ENCODE measurements around the gene SOCS1.
"Not testable (repeated sequence)": the region's sequence is repeated elsewhere in the genome, so short reads cannot be mapped to it uniquely, and the experiment has no call there.

SOCS1 gene, protein sequence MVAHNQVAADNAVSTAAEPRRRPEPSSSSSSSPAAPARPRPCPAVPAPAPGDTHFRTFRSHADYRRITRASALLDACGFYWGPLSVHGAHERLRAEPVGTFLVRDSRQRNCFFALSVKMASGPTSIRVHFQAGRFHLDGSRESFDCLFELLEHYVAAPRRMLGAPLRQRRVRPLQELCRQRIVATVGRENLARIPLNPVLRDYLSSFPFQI

DNA sequence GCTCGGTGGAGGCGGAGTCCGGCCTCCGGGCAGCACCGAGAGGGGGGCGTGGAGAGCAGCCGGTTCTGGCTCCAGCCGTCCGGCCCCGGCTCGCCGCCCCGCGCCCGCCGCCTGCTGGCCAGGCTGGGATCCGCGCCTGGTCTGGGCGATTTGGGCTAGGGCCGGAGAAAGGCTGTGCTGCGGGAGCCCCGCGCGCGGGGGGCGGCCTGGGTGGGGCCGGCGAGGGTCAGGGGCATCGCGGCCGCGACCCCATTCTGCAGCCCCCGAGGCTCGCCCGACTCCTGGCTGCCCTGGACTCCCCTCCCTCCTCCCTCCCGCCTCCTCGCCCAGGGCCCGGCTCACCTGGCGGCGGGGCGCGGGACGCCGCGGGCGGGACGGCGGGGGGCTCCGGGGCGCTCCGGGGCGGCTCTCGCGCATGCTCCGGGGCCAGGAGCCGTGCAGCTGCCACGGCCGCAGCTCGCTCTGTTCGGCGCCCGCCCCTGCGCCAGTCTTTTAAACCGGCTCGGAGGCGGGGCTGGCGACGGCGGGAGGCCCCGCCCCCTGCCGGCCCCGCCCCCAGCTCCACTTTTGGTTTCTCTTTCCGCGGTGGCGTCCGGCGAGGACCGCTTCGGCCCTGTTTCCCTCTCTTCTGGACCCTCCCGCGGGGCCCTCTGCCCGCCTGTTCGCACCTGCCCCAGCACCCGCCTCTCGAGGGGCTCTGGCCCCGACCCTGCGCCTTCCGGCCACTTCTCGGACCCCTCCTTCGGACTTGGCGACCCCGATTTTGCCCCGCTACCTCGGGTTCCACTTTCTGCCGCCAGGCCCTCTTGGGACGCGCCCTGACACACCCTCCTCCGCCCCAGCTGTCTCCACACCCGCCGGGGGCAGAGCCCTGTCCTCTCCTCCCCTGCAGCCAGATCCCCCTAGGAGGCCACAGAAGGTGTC lies at the start of gene SOCS1:
Gene SOCS1 (minus strand): TSS at position 468 of the 924 bp plus-strand sequence. CDS start 726 bp downstream, outside the sequence.
- DNase-seq (ENCODE audit: low read depth in 1 of 2, low spot score in 1 of 2): peak; percentile 86 to 91

DNA sequence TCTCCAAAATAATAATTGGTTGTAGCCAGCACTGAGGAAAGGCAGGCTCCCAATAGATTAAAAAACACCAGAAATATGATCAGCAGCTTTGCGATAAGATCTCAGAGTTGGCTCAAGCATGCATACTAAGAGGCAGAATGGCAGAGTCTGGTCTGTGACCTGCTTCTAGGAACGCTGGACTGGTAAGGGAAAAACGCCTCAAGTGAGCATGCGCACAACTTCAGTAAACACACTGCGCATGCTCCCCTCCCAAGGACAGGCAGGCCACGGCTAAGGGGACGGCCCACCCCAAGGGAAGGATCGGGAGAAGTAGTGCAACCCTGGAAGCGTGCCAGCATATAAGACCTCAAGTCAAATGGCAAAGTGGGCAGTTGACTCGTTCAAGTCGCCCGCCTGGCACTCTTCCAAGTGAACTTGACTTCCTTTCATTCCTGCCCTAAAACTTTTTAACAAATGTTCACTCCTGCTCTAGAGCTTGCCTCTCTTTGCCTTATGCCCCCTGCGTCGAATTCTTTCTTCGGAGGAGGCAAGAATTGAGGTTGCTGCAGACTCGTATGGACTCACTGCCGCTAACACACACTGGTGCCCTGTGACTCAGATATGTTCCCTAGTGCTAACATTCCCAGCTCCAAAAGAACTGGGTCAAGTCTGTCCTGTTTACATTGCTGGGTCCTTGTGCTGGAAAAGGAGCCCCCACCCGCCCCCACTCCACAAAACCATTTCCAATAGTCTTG lies 47.6 kb upstream of the SOCS1 start:
- DNase-seq (ENCODE audit: low read depth in 1 of 2, low spot score in 1 of 2): no peak

DNA sequence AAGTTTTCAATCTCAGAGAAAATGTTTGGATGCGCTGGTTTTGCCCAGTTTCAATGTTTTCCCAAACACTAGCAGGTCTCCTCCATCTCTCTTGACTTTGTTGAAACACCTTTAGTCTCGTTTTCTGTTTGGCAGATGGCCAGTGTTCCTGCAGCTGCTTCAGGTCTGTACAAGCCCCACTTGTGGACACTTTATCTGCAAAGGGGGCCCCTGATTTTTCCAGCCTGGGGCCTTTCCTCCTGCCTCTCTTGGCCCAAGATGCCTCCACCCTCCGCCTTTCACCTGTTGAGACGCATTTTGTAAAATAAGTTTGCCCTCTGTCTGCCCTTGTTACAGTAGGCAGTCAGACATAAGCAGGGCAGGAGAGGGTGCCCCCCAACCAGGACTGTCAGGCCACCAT lies 47.0 kb upstream of the SOCS1 start:
- no peak for DNase-seq (ENCODE audit: low read depth in 1 of 2, low spot score in 1 of 2)

DNA sequence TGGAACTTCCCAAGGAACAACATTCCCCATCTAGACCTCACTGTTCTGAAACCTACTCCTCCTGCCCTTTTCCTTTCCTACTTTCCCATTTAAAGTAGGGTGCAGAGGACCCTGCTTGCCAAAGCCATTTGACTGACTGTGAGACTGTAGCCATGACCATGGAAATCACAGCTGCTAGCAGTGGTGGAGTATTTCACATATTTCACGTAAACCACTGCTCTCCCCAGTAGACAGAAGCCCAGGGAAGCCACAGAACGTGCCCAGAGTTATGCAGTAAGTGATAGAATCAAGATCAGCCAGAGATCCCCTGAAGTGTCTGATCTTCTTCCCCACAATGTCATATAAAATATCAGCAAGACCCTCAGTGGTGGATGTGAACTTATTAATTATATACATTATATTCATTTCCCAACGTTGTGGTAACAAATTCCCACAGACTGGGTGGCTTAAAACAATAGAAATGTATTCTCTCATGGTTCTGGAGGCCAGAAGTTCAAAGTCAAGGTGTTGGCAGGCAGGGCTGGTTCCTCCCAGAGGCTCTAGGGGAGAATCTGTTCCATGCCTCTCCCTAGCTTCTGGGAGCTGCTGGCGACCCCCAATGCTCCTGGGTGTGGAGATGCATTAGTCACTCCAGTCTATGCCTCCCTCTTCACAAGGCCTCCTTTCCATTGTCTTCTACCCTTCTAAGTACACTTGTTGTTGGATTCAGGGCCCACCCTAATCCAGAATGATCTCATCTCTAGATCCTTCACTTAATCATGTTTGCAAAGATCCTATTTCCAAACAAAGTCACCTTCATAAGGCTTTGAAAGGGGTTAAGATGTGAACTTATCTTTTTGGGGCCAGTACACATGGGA lies 45.9 kb upstream of the SOCS1 start:
- no peak for DNase-seq (ENCODE audit: low read depth in 1 of 2, low spot score in 1 of 2)

DNA sequence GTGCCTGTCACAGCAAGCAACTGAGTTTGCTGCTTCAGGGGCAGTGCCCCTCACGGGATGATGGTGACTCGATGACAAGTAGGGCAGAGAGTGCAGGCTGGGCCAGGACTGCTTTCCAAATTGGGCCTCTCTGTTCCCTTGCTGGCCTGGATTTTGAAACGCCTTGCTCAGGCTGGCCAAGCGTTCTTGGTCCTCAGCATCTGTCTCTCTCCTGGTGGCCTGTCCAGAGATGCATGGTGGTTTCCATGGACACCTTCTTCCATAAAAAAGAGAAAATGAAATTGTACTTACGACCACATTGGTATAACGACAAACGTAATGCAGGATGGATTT lies 44.5 kb upstream of the SOCS1 start:
- no peak for DNase-seq (ENCODE audit: low read depth in 1 of 2, low spot score in 1 of 2)

- DNase-seq (ENCODE audit: low read depth in 1 of 2, low spot score in 1 of 2): no peak
These were observed 44.0 kb upstream of the SOCS1 start for GRCh38 chr16:11299865-11300559.

- not testable (repeated sequence) for DNase-seq (ENCODE audit: low read depth in 1 of 2, low spot score in 1 of 2)
These were observed 43.0 kb upstream of the SOCS1 start for GRCh38 chr16:11298950-11299547.

DNA sequence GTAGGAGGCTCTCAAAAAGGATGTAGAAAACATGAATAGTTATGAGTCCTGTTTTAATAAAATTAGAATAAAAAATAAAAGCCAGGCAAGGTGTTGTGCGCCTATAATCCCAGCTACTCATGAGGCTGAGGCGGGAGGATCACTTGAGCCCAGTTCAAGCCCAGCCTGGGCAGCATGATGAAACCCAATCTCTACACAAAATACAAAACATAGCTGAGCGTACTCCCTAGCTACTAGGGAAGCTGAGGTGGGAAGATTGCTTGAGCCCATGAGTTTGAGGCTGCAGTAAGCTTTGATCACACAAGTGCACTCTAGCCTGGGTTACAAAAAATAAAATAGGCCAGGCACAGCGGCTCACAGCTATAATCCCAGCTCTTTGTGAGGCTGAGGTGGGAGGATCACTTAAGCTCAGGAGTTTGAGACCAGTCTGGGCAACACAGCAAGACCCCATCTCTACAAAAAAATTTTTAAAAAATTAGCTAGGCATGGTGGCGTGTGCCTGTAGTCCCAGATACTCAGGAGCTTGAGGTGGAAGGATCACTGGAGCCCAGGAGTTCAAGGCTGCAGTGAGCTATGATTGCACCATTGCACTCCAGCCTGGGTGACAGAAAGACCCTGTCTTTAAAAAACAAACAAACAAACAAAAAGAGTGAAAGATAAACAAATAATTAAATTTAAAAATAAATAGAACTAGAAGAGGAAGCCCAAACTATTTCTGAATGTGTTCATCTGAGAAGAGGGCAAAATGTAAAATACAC lies 42.3 kb upstream of the SOCS1 start:
- DNase-seq (ENCODE audit: low read depth in 1 of 2, low spot score in 1 of 2): no peak

GRCh38 chr16:11297492-11298142 lies 41.6 kb upstream of the SOCS1 start:
- DNase-seq (ENCODE audit: low read depth in 1 of 2, low spot score in 1 of 2): peak; percentile 31 to 34

DNA sequence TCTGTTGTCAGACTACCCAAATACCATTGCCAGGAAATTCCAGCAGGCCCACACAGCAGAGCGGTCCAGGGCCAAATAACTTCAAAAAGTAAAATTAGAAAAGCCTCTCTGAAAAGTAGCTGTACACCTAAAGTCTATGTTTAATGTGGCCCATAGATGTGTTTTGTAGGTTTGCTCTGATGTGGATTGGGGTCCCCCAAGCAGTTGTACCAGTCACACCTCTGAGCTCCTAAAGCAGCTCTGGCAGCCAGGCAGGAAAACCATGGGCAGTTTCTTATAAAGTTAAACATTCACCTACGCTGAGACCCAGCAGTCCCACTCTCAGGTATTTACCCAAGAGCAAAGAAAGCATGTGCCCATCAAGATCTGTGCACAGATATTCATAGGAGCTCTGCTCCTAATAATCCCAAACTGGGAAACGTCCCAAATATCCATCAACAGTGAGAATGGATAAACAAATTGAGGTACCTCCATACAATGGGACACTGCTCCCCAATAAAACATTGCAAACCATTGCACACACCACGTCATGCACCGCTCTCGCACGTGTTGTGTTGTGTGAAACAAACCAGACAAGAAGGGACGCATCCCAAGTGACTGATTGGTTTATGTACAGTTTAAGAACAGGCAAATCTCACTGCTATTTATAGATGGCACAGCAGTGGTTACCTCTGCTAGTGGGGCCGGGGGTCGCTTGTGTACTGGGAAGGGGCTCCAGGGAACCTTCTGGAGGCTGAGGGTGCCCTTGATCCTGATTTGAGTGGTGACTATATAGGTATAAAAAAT lies 40.9 kb upstream of the SOCS1 start:
- no peak for DNase-seq (ENCODE audit: low read depth in 1 of 2, low spot score in 1 of 2)

DNA sequence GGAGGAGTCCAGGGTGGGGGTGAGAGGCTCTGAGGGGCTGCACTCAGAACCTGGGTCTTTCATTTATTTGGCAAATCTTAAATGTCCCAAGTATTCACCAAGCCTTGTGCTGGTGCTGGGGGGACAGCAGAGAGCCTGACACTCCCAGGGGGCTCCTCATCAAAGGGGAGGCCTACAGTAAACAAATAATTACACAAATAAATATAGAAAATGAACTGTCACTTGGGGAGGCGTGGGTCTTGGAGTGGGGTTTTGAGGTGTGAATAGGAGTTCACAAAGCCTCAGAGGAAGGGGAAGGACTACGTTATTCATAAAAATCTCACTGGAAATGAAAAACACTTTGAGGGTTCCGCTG lies 40.3 kb upstream of the SOCS1 start:
- no peak for DNase-seq (ENCODE audit: low read depth in 1 of 2, low spot score in 1 of 2)

GRCh38 chr16:11295672-11296071 lies 39.7 kb upstream of the SOCS1 start:
- DNase-seq (ENCODE audit: low read depth in 1 of 2, low spot score in 1 of 2): no peak

GRCh38 chr16:11292076-11292748 lies 36.2 kb upstream of the SOCS1 start:
- no peak for DNase-seq (ENCODE audit: low read depth in 1 of 2, low spot score in 1 of 2)

DNA sequence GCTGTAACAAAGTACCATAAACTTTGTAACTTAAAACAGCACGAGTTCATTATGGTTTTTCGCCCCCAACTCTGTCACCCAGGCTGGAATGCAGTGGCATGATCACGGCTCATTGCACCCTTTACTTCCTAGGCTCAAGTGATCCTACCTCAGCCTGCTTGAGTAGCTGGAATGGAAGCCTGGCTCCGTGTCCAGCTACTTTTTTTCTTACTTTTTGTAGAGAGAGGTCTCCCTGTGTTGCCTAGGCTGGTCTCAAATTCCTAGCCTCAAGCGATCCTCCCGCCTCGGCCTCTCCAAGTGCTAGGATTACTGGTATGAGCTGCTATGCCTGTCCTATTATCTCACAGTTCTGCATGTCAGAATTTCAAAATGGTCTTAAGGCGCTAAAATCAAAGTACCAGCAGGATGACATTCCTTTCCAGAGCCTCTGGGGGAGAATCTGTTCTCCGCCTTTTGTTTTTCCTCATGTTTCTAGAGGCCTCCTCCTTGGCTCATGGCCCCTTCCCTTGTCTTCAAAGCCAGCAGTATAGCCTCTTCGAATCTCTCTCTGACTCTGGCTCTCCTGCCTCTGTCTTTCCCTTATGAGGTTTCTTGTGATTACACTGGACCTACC lies 35.2 kb upstream of the SOCS1 start:
- no peak for DNase-seq (ENCODE audit: low read depth in 1 of 2, low spot score in 1 of 2)

- no peak for DNase-seq (ENCODE audit: low read depth in 1 of 2, low spot score in 1 of 2)
These were observed 34.3 kb upstream of the SOCS1 start for GRCh38 chr16:11290102-11290893.

GRCh38 chr16:11289696-11290095 lies 33.7 kb upstream of the SOCS1 start:
- DNase-seq (ENCODE audit: low read depth in 1 of 2, low spot score in 1 of 2): not testable (repeated sequence)
